Testis (tissue), 2 donors: Measurements from ENCODE around the gene CCT6A.

ENCODE experiments used
- CTCF ChIP-seq, 3 experiments: fragments of 450-650 bp in 2 of 3; fragments of 200-600 bp in 1 of 3; sonication (generic) in 1 of 3; IDR thresholded peaks; one replicate each; pipeline ENCODE4 v1.5.1; 2016 to 2019; ENCODE audit warnings: antibody characterized with exemption in 3 of 3, mild to moderate bottlenecking in 2 of 3, moderate library complexity in 1 of 3
- POLR2A ChIP-seq: fragments of 450-650 bp; IDR thresholded peaks from one replicate; pipeline ENCODE4 v1.6.1; 2017; ENCODE audit warnings: antibody characterized with exemption, mild to moderate bottlenecking, moderate library complexity

- no peak for TF ChIP-seq POLR2A
- TF ChIP-seq CTCF (IDR thresholded peaks at IDR 0.05): no peak
Observed at GRCh38 chr7:56007891-56008290, 43.7 kb upstream of the CCT6A start.
